Retinal pigment epithelial cell (primary cell): ENCODE results near the gene SMOC1.

Experiments
- DNase-seq: peaks from one replicate; pipeline ENCODE4 v3.0.0-alpha.2; 2010; ENCODE audit warnings: low read depth
- H3K4me3 ChIP-seq: 2 replicates; pipeline ENCODE4 v1.5.1; 2011; ENCODE audit warnings: mild to moderate bottlenecking, low read length, control low read depth, moderate library complexity
- CTCF ChIP-seq: conservative IDR thresholded peaks from 2 replicates; pipeline ENCODE4 v1.5.1; 2011; ENCODE audit warnings: low read depth, low read length, control low read depth, inconsistent platforms

The SMOC1 gene

GRCh38 chr14:69951263-69951662, 72.0 kb downstream of the SMOC1 start:
- no peak overlapping the region for H3K4me3 ChIP-seq
- DNase-seq, result no peak
- TF ChIP-seq CTCF, result no peak

DNA sequence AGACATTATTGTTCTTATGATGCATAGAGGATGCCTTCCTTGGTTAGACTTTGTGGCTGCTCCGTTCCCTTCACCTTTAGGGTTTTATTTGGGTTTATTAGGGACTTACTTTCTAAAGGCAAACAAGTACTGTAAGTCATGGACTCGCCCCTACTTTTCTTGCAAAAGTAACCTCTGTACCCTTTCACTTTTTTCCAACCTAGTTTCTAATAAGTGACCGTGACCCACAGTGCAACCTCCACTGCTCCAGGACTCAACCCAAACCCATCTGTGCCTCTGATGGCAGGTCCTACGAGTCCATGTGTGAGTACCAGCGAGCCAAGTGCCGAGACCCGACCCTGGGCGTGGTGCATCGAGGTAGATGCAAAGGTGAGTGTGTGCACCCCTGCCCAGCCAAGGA, 72.7 kb downstream of the SMOC1 start:
- no peak for DNase-seq
- H3K4me3 ChIP-seq, result no peak overlapping the region
- no peak for TF ChIP-seq CTCF

DNA sequence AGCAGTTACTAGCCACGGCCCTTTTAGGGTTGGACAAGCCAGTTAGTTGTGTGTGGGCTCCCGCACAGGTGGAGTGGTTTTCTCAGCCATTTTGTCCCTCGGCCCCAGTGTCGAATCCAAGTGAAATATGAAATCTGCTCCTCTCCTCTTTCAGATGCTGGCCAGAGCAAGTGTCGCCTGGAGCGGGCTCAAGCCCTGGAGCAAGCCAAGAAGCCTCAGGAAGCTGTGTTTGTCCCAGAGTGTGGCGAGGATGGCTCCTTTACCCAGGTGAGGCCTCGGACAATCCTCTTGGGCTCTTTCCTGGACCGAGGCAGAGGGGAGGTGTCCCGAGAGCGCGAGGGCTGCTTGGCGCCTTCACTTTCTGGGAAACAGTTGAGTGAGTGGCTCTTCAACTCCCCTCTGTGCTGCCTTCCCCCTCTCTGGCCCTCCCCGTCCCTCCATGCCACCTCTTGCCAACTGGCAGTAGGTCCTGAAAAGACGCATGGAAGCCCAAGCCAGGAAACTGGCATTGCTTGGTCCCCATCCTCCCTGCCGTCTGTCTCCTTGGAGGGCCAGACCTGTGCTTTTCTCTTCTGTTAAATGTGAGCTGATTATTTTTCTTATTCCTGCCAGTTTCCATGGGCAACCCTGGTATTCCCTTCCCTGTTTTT, 74.2 kb downstream of the SMOC1 start:
- no peak for DNase-seq
- no peak for TF ChIP-seq CTCF
- no peak overlapping the region for H3K4me3 ChIP-seq

DNA sequence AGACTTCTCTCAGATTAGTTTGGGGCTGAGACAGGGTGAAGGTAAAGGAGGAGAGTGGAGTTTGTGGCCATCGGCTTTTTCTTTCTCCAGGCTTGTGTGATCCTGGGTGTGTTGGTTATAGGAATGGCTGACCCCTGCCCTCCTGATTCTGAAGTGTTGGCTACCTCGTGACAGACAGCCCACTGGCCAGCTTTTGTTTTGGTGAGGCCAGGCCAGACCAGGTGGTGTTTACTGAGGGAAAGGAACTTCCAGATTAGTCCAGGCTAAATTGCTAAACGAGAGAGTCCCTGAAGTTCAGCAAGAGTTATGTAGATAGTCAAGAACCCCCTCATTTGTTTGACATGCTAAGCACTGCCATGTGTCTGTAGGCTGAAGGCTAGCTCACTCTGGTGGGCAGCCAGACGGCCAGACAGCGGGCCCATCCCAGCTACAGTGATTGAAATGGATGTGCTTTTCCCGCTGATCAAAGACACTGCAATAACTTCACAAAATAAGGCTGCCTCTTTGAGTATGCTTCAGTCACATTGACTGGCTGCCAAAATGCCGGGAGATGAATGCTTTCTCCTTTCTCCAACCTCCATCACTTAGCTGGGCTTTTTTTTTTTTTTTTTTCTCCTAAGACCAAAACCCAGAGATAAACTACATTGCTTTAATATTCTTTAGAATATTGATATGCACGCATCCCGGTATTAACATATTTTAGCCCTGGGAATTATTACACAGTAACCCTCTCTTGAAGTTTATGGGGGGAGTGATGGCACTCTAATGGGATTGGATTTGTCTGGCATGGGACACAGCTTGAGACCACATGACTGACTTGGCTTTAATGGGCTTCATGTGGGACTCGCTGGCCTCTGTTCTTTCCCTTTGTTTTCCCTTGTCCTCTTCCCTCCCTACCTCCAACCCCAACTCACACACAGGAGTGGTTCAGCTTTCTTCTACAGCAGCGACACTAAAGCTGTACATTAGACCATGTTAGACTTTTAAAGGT, 76.9 kb downstream of the SMOC1 start:
- DNase-seq, result no peak
- H3K4me3 ChIP-seq, result no peak overlapping the region
- TF ChIP-seq CTCF, result no peak

- TF ChIP-seq CTCF, result no peak
- DNase-seq, result no peak
- no peak overlapping the region for H3K4me3 ChIP-seq
These were observed 77.8 kb downstream of the SMOC1 start for GRCh38 chr14:69956970-69957369.

- TF ChIP-seq CTCF, result no peak
- no peak for DNase-seq
- H3K4me3 ChIP-seq, result no peak overlapping the region
These were observed 78.8 kb downstream of the SMOC1 start for GRCh38 chr14:69957986-69958385.
